ENCODE results near the gene SEC24A. TPM values are rescaled to one million over a fixed set of nuclear protein-coding genes. Genes with fewer than 3 reads are reported as not detected.

SEC24A gene
- total and polyA plus RNA-seq, 2 donors (not counting 3 experiments of a cell fraction or from before 2014, with no cell fraction given), result 19.8 to 30.0 TPM

DNA sequence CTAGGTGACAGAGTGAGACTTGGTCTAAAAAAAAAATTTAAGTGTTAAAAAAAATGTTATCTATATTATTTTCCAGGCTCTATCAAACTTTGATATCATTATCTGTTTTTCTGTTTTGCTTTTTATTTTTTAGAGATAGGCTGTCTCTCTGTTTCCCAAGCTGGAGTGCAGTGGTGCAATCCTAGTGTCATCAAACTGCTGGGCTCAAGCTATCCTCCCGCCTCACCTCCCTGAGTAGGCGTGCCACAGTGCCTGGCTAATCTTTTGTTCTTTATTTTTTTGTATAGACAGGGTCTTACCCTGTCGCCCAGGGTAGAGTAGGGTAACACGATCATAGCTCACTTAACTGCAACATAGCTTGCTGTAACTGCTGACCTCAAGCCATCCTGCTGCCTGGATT is 14.4 kb downstream of the SEC24A start:
- dilution Hi-C loops (cut with MboI; ENCODE audit: extremely low pct_ligation_motif_present, low sequenced_read_pairs) (no loop called here), intact Hi-C loops (cut with micrococcal nuclease) (no loop called here)
- DNase-seq (ENCODE audit: low read depth, low spot score) (no peak), FAIRE-seq (no peak)
- no peak overlapping the region for H2AFZ ChIP-seq (ENCODE audit: low read depth, low read length)
- no peak for TF ChIP-seq MYC (IDR thresholded peaks at IDR 0.05; ENCODE audit: low read depth, low read length)
- TF ChIP-seq, protein P1, sequence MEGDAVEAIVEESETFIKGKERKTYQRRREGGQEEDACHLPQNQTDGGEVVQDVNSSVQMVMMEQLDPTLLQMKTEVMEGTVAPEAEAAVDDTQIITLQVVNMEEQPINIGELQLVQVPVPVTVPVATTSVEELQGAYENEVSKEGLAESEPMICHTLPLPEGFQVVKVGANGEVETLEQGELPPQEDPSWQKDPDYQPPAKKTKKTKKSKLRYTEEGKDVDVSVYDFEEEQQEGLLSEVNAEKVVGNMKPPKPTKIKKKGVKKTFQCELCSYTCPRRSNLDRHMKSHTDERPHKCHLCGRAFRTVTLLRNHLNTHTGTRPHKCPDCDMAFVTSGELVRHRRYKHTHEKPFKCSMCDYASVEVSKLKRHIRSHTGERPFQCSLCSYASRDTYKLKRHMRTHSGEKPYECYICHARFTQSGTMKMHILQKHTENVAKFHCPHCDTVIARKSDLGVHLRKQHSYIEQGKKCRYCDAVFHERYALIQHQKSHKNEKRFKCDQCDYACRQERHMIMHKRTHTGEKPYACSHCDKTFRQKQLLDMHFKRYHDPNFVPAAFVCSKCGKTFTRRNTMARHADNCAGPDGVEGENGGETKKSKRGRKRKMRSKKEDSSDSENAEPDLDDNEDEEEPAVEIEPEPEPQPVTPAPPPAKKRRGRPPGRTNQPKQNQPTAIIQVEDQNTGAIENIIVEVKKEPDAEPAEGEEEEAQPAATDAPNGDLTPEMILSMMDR (IDR thresholded peaks at IDR 0.05; ENCODE audit: extremely low read depth in 1 of 2, insufficient read depth in 1 of 2, low read depth in 1 of 2, low read length in 2 of 2), result no peak
- TF ChIP-seq, protein P2, sequence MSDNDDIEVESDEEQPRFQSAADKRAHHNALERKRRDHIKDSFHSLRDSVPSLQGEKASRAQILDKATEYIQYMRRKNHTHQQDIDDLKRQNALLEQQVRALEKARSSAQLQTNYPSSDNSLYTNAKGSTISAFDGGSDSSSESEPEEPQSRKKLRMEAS (IDR thresholded peaks at IDR 0.05; ENCODE audit: insufficient read depth, insufficient read length), result no peak
- TF ChIP-seq FOS (IDR thresholded peaks at IDR 0.05; ENCODE audit: borderline replicate concordance, insufficient read depth, low read length), result no peak
- TF ChIP-seq POLR2AphosphoS5 (IDR thresholded peaks at IDR 0.05; ENCODE audit: insufficient read depth, low read depth, low read length), result no peak
- TF ChIP-seq EZH2 (IDR thresholded peaks at IDR 0.05; ENCODE audit: borderline replicate concordance, low read depth, low read length, severe bottlenecking), result no peak
- no peak for TF ChIP-seq GATA2 (IDR thresholded peaks at IDR 0.05; ENCODE audit: insufficient read depth, insufficient read length, low read depth, low read length)
- no peak for TF ChIP-seq POLR2A (IDR thresholded peaks at IDR 0.05; ENCODE audit: low read depth, low read length)
- TF ChIP-seq JUN (IDR thresholded peaks at IDR 0.05; ENCODE audit: borderline replicate concordance, insufficient read depth, insufficient read length, low read depth), result no peak
- peaks cover 80% of the 10 kb centered on the region for H3K79me2 ChIP-seq (ENCODE audit: control insufficient read depth, insufficient read depth, low read length)
- H3K4me2 ChIP-seq (ENCODE audit: insufficient read depth, low read length), result no peak overlapping the region
- H3K9ac ChIP-seq (replicated peaks; ENCODE audit: extremely low read depth, insufficient read depth, low read length), result no peak overlapping the region
- H3K4me1 ChIP-seq (ENCODE audit: control insufficient read depth, extremely low read depth, insufficient read depth, low read length), result peaks cover 6% of the 10 kb centered on the region
- no peaks in the 10 kb centered on the region for H4K20me1 ChIP-seq (replicated peaks; ENCODE audit: control insufficient read depth, extremely low read depth, insufficient read depth, low read length)
- CTCF ChIA-PET, result no interaction called here
- no peak overlapping the region for H3K4me3 ChIP-seq (replicated peaks in 1 of 3; ENCODE audit: insufficient read depth in 1 of 3, low read depth in 1 of 3, low read length in 3 of 3)
- no peaks in the 10 kb centered on the region for H3K9me3 ChIP-seq (replicated peaks; ENCODE audit: control insufficient read depth, insufficient read depth, low read length)
- no TSS peak for BruUV-seq (replicated peaks)
- H3K27me3 ChIP-seq (ENCODE audit: control insufficient read depth in 2 of 2, insufficient read depth in 2 of 2, low read length in 2 of 2), result no peaks in the 10 kb centered on the region
- H3K36me3 ChIP-seq (ENCODE audit: control insufficient read depth in 2 of 2, extremely low read depth in 1 of 2, insufficient read depth in 2 of 2, low read length in 2 of 2), result peaks cover 3 to 4% of the 10 kb centered on the region in 2 experiments
- no peaks in the 10 kb centered on the region for H3K9me1 ChIP-seq (replicated peaks; ENCODE audit: control insufficient read depth, extremely low read depth, insufficient read depth, low read length)
- no peak overlapping the region for H3K27ac ChIP-seq (ENCODE audit: insufficient read depth, low read depth, low read length)
- POLR2A ChIA-PET, result no interaction called here

Measured in endothelial cell of umbilical vein (primary cell).